GM18511 (cell line): ENCODE data around the gene DOCK11.
"Not testable (repeated sequence)": the region's sequence is repeated elsewhere in the genome, so short reads cannot be mapped to it uniquely, and the experiment has no call there.

Source experiments
- ATAC-seq: cut with Tn5 transposase; IDR thresholded peaks from one replicate; pipeline ENCODE4 v1.9.1; 2021; ENCODE audit warnings: mild to moderate bottlenecking, moderate library complexity; ENCODE audit not compliant: unreplicated experiment

Gene DOCK11

DNA sequence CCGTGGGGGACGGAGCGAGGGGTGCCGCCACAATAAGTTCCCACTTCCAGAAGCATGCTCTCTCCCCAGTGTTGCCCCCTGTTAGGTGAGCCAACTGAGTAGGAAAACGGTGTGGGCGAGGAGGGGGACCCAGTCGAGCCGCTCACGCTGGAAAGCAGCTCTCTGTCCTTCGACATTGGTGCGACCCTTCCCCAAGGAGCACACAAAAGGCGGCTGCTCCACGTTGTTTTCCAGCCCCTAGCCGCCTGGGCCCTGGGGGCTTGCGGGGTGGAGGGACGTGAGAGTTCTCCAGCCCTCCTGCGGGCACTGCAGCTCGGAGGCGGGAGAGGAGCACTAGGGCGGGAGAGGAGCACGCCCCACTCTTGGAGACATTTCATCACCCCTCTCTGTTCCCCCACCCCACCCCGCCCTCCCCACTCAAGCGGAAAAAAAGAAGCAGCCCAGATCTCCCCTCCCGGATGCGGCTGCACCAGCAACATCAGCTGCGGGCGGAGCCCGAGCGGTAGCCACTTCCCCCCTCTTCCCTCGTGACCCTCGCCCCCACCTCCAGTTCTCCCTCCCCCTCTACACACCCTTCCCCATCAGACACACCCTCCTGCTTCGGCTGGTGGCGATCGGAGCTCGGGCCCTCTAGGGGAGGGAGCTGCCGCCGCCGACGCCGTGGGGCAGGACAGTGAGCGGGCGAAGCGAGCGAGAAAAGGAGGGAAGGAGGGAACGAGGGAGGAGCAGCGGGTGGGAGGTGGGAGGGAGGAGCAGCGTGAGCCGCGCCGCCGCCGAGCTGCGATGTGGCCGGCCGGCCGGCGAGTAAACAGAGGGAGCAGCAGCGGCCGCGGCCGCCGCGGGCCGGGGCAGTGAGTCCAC lies at the start of gene DOCK11:
DOCK11 (plus strand) TSS at position 755 of the 861 bp plus-strand sequence. CDS start 157 bp downstream, outside the sequence.
- ATAC-seq = peak; percentile 69

DNA sequence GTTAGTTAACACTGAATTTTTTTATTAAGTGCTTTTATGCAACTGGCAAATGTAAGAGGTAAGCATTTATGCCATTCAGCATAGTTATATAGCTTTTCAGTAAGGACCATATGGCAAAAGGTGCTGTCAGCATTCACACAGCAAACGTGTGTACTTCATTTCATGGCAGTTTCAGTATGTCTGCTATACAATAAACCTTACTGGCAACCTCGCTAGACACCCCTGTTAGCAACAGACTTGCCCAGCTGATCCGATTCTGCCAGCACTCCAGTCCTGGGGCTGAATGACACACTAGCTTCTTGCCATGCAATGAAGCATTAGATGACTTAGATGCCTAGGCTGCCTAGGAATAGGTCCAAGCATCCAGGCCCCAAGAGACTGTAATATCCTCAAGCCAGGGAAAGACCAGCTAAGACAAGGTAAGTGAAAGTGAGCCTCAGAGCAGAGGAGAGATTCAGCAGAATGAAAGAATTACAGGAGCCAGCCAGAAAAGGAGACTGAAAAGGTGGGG lies 47.3 kb upstream of the DOCK11 start:
- no peak for ATAC-seq

DNA sequence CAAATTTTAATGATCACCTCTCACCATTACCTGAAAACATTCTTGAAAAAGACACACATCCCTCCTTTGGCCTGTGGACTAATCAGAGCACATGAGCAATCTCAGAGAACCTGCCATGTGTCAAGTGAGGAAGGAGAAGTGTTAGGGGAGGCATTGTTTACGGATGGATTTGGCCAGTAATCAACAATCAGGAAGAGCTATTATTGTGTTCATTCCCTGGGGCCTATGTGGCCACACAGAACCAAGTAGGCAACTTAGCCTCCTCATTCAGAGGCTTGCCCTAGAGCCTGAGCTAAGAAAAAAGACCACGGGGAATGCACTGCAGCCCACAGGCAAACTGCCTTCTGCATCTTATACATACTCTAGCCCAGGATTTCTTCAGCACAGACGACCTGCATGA lies 40.6 kb upstream of the DOCK11 start:
- ATAC-seq = no peak

DNA sequence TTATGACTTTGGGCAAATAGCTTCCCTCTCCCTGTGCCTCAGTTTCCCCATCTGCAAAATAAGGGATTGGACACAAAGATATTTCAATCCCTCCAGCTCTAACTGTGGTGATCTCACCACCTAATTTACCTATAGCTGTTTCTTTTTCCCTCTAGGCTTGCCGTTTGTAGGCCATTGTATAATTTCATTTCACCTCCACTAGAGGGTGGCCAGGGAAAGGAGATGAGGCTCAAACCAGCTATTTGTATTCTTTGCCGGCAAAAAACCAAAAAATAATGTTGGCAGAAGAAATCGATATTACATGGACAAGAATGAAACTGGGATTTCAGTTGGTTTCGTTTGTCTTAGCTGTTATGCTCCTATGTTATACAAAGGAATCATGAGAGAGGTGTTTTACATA lies 36.1 kb upstream of the DOCK11 start:
- peak; percentile 61 for ATAC-seq

DNA sequence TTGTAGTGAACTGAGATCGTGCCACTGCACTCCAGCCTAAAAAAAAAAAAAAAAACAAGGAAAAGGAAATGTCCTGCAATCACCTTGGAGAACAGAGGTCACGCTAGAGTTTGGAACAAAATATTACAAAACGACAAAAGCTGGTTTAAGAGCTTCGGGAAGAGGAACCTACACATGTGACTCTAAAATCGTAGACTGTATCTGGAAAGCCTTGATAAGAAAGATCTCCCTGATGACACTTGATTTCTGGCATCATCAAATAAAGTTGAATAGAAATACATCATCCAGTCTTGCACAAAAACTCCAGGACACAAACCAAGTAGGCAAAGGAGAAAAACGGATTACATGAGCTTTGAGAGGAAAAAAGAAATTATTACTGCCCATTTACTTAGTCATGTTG lies 31.1 kb upstream of the DOCK11 start:
- ATAC-seq = no peak

DNA sequence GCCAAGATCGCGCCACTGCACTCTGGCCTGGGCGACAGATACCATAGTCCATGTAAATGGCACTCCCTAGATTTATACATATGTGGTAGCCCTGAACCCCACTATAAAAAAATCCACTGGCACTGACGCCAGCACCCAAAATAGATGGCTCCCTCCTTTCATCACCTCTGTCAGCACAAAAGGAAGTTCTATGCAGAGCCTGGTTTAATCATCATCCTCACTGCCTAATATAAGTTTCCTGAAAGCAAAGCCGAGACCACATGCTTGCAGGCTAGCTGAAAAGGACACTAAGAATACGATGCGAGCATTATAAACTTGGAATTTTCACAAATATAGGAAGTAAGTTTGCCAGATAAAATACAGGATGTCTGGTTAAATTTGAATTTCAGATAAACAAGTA lies 27.5 kb upstream of the DOCK11 start:
- ATAC-seq = no peak

DNA sequence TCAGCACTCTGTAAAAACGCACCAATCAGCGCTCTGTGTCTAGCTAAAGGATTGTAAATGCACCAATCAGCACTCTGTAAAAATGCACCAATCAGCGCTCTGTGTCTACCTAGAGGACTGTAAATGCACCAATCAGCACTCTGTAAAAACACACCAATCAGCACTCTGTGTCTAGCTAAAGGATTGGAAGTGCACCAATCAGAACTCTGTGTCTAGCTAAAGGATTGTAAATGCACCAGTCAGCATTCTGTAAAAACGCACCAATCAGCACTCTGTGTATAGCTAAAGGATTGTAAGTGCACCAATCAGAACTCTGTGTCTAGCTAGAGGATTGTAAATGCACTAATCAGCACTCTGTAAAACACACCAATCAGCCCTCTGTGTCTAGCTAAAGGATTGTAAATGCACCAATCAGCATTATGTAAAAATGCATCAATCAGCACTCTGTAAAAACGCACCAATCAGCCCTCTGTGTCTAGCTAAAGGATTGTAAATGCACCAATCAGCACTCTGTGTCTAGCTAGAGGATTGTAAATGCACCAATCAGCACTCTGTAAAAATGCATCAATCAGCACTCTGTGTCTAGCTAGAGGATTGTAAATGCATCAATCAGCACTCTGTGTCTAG lies 24.8 kb upstream of the DOCK11 start:
- ATAC-seq = not testable (repeated sequence)

DNA sequence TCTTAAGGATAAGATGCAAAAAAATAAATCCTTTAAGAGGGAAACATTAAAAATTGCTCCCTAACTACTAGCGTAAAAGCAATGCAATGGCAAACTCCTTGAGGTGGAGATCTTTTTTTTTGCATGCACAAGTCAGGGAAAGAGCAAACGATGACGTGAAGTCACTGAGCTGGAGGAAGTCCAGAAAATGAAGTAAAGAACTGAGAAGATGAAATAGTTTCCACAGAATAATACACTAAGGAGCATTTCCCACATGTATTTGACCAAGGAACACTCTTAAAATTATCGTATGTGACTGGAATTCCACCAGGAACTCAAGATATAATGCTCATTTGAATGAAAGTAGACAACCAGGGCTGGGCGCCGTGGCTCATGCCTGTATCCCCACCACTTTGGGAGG lies 21.0 kb upstream of the DOCK11 start:
- no peak for ATAC-seq

DNA sequence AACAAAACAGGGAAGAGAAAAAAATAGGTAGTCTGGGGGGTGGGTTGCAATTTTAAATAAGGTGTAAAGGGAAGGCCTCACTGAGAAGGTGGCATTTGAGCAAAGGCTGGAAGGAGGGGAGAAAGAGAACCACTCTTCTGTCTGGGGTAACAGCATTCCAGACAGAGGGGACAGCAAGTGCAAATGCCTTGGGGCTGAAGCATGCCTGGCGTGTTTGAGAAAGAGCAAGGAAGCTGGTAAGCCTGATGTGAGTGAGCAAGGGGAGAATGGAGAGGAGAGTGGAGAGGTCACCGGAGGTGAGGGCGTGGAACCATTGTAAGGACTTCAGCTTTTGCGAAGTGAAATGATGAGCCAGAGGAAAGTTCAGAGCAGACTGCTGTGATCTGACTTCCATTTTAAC lies 19.7 kb upstream of the DOCK11 start:
- no peak for ATAC-seq

DNA sequence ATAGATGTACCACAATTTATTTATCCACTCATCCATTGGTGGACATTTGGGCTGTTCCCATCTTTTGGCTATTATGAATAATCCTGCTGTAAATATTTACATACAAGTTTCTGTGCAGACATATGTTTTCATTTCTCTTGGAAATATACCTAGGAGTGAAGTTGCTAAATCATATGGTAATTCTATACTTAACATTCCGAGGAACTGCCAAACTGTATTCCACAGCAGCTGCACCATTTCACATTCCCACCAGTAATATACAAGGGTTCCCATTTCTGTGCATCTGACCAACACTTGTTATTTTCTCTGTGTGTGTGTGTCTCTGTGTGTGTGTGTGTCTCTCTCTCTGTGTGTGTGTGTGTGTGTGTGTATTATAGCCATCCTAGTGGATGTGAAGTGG lies 15.4 kb upstream of the DOCK11 start:
- no peak for ATAC-seq

DNA sequence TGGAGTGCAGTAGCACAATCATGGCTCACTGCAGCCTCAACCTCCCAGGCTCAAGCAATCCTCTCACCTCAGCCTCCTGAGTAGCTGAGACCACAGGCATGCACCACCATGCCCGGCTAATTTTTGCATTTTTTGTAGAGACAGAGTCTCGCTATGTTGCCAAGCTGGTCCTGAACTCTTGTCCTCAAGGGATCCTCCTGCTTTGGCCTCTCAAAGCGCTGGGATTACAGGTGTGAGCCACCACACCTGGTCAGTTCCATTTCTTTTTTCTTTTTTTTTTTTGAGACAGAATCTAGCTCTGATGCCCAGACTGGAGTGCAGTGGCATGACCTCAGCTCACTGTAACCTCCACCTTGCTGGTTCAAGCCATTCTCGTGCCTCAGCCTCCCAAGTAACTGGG lies 13.2 kb upstream of the DOCK11 start:
- not testable (repeated sequence) for ATAC-seq

DNA sequence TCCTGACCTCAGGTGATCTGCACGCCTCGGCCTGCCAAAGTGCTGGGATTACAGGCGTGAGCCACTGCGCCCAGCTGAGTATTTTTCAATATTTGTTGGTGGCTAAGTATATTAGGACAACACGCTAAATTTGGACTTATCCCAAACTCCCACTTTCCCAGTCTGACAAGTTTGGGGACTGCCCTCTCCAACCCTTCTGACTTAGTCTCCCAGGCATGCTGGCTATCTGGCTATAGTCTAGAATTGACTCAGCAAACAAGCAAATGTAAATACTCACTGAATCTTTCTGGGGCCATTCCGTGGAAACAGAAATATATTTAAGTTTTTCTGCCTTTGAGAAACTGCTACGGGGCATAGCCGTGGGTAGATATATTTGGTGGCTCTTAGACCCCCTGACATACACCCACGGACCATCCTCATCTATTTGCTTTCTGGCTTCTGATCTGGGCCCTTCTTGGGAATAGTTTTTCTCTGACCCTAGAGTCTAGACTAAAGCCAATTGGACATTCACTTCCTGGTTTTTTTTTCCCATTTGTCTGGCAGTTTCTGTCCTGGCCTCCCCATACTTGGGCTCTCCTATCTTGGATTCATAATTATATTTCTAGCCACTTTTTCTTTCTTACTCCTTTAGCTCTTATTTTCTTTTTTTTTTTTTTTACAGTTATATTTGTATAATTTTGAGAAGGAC lies 11.3 kb upstream of the DOCK11 start:
- no peak for ATAC-seq

DNA sequence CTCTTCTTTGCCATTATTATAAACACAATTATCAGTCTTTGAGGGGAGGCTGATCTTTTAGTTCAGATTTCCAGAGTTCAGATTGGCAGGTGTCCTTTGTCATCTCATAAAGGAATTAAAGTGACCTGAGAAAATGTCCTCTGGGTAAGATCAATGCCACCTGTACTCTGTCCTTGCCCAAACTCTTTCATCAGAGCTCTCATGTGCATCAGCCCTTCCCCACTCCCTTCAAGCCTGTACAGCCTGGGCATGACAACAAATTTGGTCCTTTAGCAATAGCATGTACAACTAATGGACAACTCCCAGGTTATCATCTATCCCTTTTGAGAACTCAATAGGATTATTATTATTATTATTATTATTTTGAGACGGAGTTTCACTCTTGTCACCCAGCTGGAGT lies 8.9 kb upstream of the DOCK11 start:
- not testable (repeated sequence) for ATAC-seq

DNA sequence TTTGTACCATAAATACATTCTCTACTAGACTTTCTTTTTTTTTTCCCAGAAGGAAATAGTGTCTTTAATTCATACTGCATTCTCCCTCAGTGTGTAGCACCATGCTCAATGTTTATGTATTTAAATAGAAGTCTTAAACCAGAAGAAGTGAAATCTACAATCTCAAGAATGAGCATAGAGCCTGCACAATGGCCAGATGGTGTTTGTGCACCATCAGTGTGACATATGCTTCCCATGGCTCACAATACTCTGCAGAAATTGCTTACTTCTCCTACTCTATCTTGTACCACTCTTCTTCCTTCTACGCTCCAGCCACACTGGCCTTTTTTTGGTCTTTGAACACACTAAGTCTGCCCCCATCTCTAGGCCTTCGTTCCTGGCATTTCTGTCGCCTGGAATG lies 2.6 kb upstream of the DOCK11 start:
- no peak for ATAC-seq

DNA sequence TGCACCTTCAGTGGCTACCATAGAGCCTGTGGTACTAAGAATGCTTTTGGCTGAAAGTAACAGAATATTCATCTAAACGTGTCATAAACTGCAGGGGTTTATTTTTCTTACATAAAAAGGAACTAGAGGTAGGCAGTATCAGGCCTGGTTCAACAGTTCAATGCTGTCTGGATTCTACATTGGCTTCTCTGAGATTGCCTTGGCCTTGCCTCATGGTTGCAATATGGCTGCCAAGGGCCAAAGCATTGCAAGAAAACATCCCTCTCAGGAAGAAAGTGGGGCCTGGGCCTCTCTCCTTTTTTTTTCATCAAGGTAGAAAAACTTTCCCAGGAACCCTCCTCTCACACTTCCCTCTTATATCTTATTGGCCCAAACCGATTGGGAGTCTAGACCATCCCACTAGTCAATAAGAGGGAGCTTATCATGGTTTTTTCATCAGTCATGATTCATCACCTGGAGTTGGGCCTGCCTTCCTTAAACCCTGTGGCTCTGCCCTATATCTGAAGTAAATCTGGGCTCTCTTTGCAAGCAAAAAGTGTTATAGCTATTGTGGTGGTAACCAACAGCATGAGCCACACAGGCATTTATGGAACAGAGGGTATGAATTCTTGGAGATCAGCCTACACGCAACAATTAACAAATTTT lies 1.8 kb upstream of the DOCK11 start:
- ATAC-seq = no peak

DNA sequence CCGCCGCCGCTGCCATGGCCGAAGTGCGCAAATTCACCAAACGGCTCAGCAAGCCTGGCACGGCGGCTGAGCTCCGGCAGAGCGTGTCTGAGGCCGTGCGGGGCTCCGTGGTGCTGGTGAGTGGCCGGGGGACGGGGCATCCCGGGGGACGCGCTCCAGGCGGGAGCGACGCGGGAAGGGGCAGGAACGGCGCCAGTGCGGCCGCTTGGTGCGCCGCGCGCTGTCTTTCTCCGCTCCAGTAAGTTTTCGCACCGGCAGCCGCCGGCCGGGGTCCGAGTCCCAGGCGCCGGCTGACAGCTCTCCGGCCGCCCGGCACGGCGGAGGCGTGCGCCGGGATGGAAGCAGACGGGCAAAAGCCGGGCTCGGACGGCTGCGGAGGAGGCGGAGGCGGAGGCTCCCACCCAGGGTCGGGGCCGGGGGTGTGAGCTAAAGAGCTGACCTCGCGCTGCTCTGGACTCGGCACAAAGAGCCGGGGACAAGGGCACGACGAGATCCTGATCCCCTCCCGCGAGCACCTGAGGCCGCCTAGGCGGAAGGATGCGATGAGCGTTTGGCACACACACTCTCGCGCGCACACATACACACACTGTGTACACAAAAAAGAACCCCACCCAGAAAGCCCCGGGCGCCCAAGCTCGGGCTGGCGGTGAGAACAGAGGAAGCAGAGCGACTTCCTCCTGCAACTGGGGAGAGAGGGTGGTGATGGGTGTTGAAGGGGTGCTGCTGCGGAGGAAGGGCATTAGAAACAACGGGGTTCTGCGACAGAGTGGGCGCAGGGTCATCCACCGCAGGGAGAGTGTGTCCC lies 545 bp downstream of the DOCK11 start:
- ATAC-seq = peak; percentile 62

DNA sequence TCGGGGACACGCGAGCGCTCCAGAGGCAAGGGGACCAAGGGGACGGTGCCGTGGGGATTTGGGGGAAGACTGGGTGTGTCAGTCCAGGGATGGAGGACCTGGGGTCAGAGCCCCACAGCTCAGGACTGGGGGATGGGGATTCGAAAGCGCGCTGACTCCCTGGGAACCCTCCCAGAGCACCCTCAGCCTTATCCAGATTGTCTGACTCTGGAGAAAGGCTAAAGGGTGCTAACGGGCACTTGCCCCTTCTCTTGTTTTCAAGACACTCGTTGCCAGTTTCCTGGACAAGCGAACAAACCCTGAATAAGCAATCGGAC lies 1.1 kb downstream of the DOCK11 start:
- peak; percentile 17 for ATAC-seq

DNA sequence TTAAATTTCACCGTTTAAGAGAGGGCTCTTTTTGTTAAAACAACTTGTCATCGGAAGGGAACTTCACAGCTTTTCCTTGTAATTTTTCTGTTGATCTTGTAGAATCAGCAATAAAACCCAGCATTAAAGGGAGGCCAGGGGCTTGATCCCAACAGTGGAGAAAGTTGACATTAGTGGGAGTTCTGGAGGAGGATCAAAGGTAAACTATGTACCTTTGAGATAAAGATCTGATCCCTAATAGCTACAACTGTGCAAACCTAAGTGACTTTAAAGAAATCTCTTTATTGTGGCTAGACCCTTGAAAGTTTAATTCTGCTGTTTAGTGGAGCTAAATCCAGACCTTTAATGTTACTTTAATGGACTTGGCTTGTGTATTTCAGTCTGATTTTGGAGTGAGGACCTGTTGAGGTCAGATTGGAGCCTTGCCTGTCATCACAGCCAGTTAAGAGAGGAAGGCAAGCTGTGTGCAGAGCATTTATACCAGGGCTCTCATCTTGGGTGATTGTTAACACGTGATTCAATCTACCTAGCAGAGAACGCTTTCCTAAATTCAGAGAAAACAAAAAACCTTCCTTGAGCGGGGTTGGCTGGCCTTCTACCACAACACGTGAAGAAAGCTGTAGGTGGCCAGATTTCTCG lies 1.7 kb downstream of the DOCK11 start:
- no peak for ATAC-seq

DNA sequence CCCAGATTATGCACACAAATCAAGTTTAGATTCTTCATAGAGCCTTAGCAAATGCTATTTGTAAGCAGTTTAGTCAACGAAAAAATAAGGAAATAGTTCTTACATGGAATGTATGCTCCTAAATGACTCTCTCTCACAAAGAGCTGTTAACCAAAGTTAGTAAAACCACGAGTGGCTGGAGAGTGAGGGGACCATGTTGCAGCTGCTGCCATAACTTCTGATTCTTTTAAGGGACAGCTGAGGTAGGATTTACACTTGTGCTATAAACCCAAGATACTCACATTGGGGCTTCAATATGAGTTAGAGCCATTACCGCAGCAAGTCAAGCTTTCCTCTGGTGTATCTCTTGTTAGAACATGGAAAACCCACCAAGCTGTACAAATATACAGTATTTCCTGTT lies 2.7 kb downstream of the DOCK11 start:
- ATAC-seq = no peak

DNA sequence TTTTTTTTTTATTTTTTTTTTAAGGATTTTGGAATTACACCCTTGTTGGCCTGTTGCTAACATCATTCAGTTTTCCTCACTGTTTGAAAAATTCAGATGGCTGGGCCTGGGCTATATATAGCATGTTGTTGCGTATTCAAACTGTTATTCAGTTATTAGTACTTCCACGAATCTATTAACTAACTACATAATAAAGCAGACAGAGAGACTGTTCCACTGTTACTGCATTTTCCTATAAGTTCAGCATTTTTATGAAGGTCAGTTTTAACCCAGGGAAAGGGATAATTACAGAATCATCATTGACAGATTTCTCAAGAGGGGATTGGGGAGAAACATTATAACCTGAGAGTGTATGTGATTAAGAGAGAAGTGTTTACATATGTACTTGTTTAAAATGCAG lies 3.1 kb downstream of the DOCK11 start:
- ATAC-seq = no peak
